ENCODE data around the gene GYG2. TPM values are rescaled to one million over a fixed set of nuclear protein-coding genes. Genes with fewer than 3 reads are reported as not detected.
"Not testable (repeated sequence)": the region's sequence is repeated elsewhere in the genome, so short reads cannot be mapped to it uniquely, and the experiment has no call there.

Gene GYG2
- total and polyA plus RNA-seq, 2 donors: 0.23 to 0.38 TPM

- Histone ChIP-seq H3K4me3 (ENCODE audit: low read length in 2 of 2) (no peak overlapping the region), H3K36me3 (ENCODE audit: control insufficient read depth in 2 of 2, insufficient read depth in 2 of 2, low read length in 1 of 2) (no peaks in the 10 kb centered on the region), H3K9me3 (ENCODE audit: control insufficient read depth in 2 of 2, insufficient read depth in 1 of 2, low read length in 1 of 2) (no peaks in the 10 kb centered on the region), H3K27me3 (ENCODE audit: control insufficient read depth in 2 of 2, insufficient read depth in 1 of 2, low read length in 1 of 2) (no peaks in the 10 kb centered on the region), H3K27ac (ENCODE audit: low read depth in 1 of 2, low read length in 1 of 2) (no peak overlapping the region), H3K4me1 (ENCODE audit: control insufficient read depth in 2 of 2, insufficient read depth in 2 of 2, low read length in 2 of 2) (no peaks in the 10 kb centered on the region)
- DNase-seq (ENCODE audit: low read depth in 6 of 9, low spot score in 9 of 9): no peak
- 100% methylated on average over 3 of the region's 3 CpGs for WGBS
Observed at GRCh38 chrX:2789569-2789968, 39.2 kb upstream of the GYG2 start.

- no peaks in the 10 kb centered on the region for H3K36me3 ChIP-seq (ENCODE audit: control insufficient read depth in 2 of 2, insufficient read depth in 2 of 2, low read length in 1 of 2)
- H3K27ac ChIP-seq (ENCODE audit: low read depth in 1 of 2, low read length in 1 of 2): no peak overlapping the region
- no peaks in the 10 kb centered on the region for H3K9me3 ChIP-seq (ENCODE audit: control insufficient read depth in 2 of 2, insufficient read depth in 1 of 2, low read length in 1 of 2)
- no peak overlapping the region for H3K4me3 ChIP-seq (ENCODE audit: low read length in 2 of 2)
- peaks cover 0 to 4% of the 10 kb centered on the region in 2 donors for H3K4me1 ChIP-seq (ENCODE audit: control insufficient read depth in 2 of 2, insufficient read depth in 2 of 2, low read length in 2 of 2)
- DNase-seq (ENCODE audit: low read depth in 6 of 9, low spot score in 9 of 9): no peak
- 91% methylated on average over 7 of the region's 7 CpGs for WGBS
- no peaks in the 10 kb centered on the region for H3K27me3 ChIP-seq (ENCODE audit: control insufficient read depth in 2 of 2, insufficient read depth in 1 of 2, low read length in 1 of 2)
Observed at GRCh38 chrX:2793752-2794151, 35.0 kb upstream of the GYG2 start.

GRCh38 chrX:2794336-2794735 lies 34.4 kb upstream of the GYG2 start:
- Histone ChIP-seq H3K4me1 (ENCODE audit: control insufficient read depth in 2 of 2, insufficient read depth in 2 of 2, low read length in 2 of 2) (peaks cover 0 to 4% of the 10 kb centered on the region in 2 donors), H3K27me3 (ENCODE audit: control insufficient read depth in 2 of 2, insufficient read depth in 1 of 2, low read length in 1 of 2) (no peaks in the 10 kb centered on the region), H3K4me3 (ENCODE audit: low read length in 2 of 2) (no peak overlapping the region), H3K27ac (ENCODE audit: low read depth in 1 of 2, low read length in 1 of 2) (no peak overlapping the region), H3K36me3 (ENCODE audit: control insufficient read depth in 2 of 2, insufficient read depth in 2 of 2, low read length in 1 of 2) (no peaks in the 10 kb centered on the region), H3K9me3 (ENCODE audit: control insufficient read depth in 2 of 2, insufficient read depth in 1 of 2, low read length in 1 of 2) (no peaks in the 10 kb centered on the region)
- 99% methylated on average over 19 of the region's 19 CpGs for WGBS
- no peak for DNase-seq (ENCODE audit: low read depth in 6 of 9, low spot score in 9 of 9)

- 56% methylated on average over 15 of the region's 15 CpGs for WGBS
Observed at GRCh38 chrX:2796808-2797207, 31.9 kb upstream of the GYG2 start.

GRCh38 chrX:2799369-2799768 lies 29.4 kb upstream of the GYG2 start:
- Histone ChIP-seq H3K27me3 (ENCODE audit: control insufficient read depth in 2 of 2, insufficient read depth in 1 of 2, low read length in 1 of 2) (no peaks in the 10 kb centered on the region), H3K4me3 (ENCODE audit: low read length in 2 of 2) (no peak overlapping the region), H3K36me3 (ENCODE audit: control insufficient read depth in 2 of 2, insufficient read depth in 2 of 2, low read length in 1 of 2) (no peaks in the 10 kb centered on the region), H3K4me1 (ENCODE audit: control insufficient read depth in 2 of 2, insufficient read depth in 2 of 2, low read length in 2 of 2) (peaks cover 0 to 13% of the 10 kb centered on the region in 2 donors), H3K9me3 (ENCODE audit: control insufficient read depth in 2 of 2, insufficient read depth in 1 of 2, low read length in 1 of 2) (no peaks in the 10 kb centered on the region), H3K27ac (ENCODE audit: low read depth in 1 of 2, low read length in 1 of 2) (no peak overlapping the region)
- DNase-seq (ENCODE audit: low read depth in 6 of 9, low spot score in 9 of 9): no peak
- 91% methylated on average over 4 of the region's 4 CpGs for WGBS

More at GRCh38 chrX:2796808-2797207, 31.9 kb upstream of the GYG2 start:
- H3K27ac ChIP-seq (ENCODE audit: low read depth in 1 of 2, low read length in 1 of 2); H3K4me3 ChIP-seq (ENCODE audit: low read length in 2 of 2); H3K36me3 ChIP-seq (ENCODE audit: control insufficient read depth in 2 of 2, insufficient read depth in 2 of 2, low read length in 1 of 2); H3K27me3 ChIP-seq (ENCODE audit: control insufficient read depth in 2 of 2, insufficient read depth in 1 of 2, low read length in 1 of 2); DNase-seq (ENCODE audit: low read depth in 6 of 9, low spot score in 9 of 9); H3K9me3 ChIP-seq (ENCODE audit: control insufficient read depth in 2 of 2, insufficient read depth in 1 of 2, low read length in 1 of 2): not testable (repeated sequence)
- peaks cover 0 to 13% of the 10 kb centered on the region in 2 donors for H3K4me1 ChIP-seq (ENCODE audit: control insufficient read depth in 2 of 2, insufficient read depth in 2 of 2, low read length in 2 of 2)

GRCh38 chrX:2799980-2800379 lies 28.8 kb upstream of the GYG2 start:
- WGBS: 89% methylated on average over 5 of the region's 5 CpGs
- H3K9me3 ChIP-seq (ENCODE audit: control insufficient read depth in 2 of 2, insufficient read depth in 1 of 2, low read length in 1 of 2); H3K27ac ChIP-seq (ENCODE audit: low read depth in 1 of 2, low read length in 1 of 2); H3K36me3 ChIP-seq (ENCODE audit: control insufficient read depth in 2 of 2, insufficient read depth in 2 of 2, low read length in 1 of 2); H3K27me3 ChIP-seq (ENCODE audit: control insufficient read depth in 2 of 2, insufficient read depth in 1 of 2, low read length in 1 of 2); DNase-seq (ENCODE audit: low read depth in 6 of 9, low spot score in 9 of 9); H3K4me3 ChIP-seq (ENCODE audit: low read length in 2 of 2): not testable (repeated sequence)
- peaks cover 0 to 13% of the 10 kb centered on the region in 2 donors for H3K4me1 ChIP-seq (ENCODE audit: control insufficient read depth in 2 of 2, insufficient read depth in 2 of 2, low read length in 2 of 2)

GRCh38 chrX:2801223-2801622 lies 27.5 kb upstream of the GYG2 start:
- no peak for DNase-seq (ENCODE audit: low read depth in 6 of 9, low spot score in 9 of 9)
- Histone ChIP-seq H3K27ac (ENCODE audit: low read depth in 1 of 2, low read length in 1 of 2) (no peak overlapping the region), H3K9me3 (ENCODE audit: control insufficient read depth in 2 of 2, insufficient read depth in 1 of 2, low read length in 1 of 2) (no peaks in the 10 kb centered on the region), H3K4me3 (ENCODE audit: low read length in 2 of 2) (no peak overlapping the region), H3K27me3 (ENCODE audit: control insufficient read depth in 2 of 2, insufficient read depth in 1 of 2, low read length in 1 of 2) (no peaks in the 10 kb centered on the region), H3K36me3 (ENCODE audit: control insufficient read depth in 2 of 2, insufficient read depth in 2 of 2, low read length in 1 of 2) (no peaks in the 10 kb centered on the region), H3K4me1 (ENCODE audit: control insufficient read depth in 2 of 2, insufficient read depth in 2 of 2, low read length in 2 of 2) (peaks cover 0 to 13% of the 10 kb centered on the region in 2 donors)
- 96% methylated on average over 4 of the region's 4 CpGs for WGBS

- not testable (repeated sequence) for H3K27me3 ChIP-seq (ENCODE audit: control insufficient read depth in 2 of 2, insufficient read depth in 1 of 2, low read length in 1 of 2); H3K4me1 ChIP-seq (ENCODE audit: control insufficient read depth in 2 of 2, insufficient read depth in 2 of 2, low read length in 2 of 2); H3K9me3 ChIP-seq (ENCODE audit: control insufficient read depth in 2 of 2, insufficient read depth in 1 of 2, low read length in 1 of 2); H3K27ac ChIP-seq (ENCODE audit: low read depth in 1 of 2, low read length in 1 of 2); H3K4me3 ChIP-seq (ENCODE audit: low read length in 2 of 2); H3K36me3 ChIP-seq (ENCODE audit: control insufficient read depth in 2 of 2, insufficient read depth in 2 of 2, low read length in 1 of 2); DNase-seq (ENCODE audit: low read depth in 6 of 9, low spot score in 9 of 9)
- WGBS: 79% methylated on average over 18 of the region's 18 CpGs
Observed at GRCh38 chrX:2802376-2803090, 26.2 kb upstream of the GYG2 start.

GRCh38 chrX:2803486-2803885 lies 25.2 kb upstream of the GYG2 start:
- not testable (repeated sequence) for H3K36me3 ChIP-seq (ENCODE audit: control insufficient read depth in 2 of 2, insufficient read depth in 2 of 2, low read length in 1 of 2); H3K4me3 ChIP-seq (ENCODE audit: low read length in 2 of 2); DNase-seq (ENCODE audit: low read depth in 6 of 9, low spot score in 9 of 9); H3K27me3 ChIP-seq (ENCODE audit: control insufficient read depth in 2 of 2, insufficient read depth in 1 of 2, low read length in 1 of 2); H3K4me1 ChIP-seq (ENCODE audit: control insufficient read depth in 2 of 2, insufficient read depth in 2 of 2, low read length in 2 of 2); H3K27ac ChIP-seq (ENCODE audit: low read depth in 1 of 2, low read length in 1 of 2); H3K9me3 ChIP-seq (ENCODE audit: control insufficient read depth in 2 of 2, insufficient read depth in 1 of 2, low read length in 1 of 2)
- WGBS: 91% methylated on average over 8 of the region's 8 CpGs
